CD4-positive, alpha-beta T cell treated with Interferon gamma for 1 hour (primary cell): ENCODE measurements around the gene FBXO42.
"Not testable (repeated sequence)": the region's sequence is repeated elsewhere in the genome, so short reads cannot be mapped to it uniquely, and the experiment has no call there.

Experiments used
- DNase-seq: peaks from one replicate; pipeline ENCODE4 v3.0.0-alpha.2; 2020

The FBXO42 gene

GRCh38 chr1:16258591-16259135 is 93.6 kb downstream of the FBXO42 start:
- DNase-seq = no peak

DNA sequence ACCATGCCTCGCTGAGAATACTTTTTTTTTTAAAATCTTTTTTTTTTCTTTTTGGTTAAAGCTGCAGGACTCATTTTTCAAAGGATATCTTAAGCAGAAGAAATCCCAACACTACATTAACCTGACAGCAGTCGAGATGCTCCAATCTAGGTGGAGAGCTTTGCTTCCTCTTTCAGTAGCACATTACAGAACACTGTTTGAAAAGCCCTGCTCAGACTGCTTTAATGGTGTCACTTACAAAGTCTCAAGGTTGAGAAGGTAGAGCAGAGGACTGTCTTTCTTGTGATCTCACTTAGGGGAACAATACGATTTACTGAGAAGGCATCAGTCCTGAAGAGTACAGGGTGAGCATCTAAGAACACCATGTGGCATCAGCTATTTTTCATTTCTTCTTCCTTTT is 94.3 kb downstream of the FBXO42 start:
- DNase-seq = no peak

DNA sequence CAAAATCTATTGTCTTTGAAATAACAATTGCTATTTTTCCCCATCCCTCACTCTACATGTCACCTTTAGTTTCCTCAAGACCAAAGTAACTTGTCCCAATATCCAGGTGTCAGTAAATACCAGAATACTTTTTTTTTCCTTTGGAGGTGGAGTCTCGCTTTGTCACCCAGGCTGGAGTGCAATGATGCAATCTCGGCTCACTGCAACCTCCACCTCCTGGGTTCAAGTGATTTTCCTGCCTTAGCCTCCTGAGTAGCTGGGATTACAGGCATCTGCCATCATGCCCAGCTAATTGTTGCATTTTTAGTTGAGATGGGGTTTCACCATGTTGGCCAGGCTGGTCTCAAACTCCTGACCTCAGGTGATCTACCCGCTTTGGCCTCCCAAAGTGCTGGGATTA is 94.7 kb downstream of the FBXO42 start:
- not testable (repeated sequence) for DNase-seq

DNA sequence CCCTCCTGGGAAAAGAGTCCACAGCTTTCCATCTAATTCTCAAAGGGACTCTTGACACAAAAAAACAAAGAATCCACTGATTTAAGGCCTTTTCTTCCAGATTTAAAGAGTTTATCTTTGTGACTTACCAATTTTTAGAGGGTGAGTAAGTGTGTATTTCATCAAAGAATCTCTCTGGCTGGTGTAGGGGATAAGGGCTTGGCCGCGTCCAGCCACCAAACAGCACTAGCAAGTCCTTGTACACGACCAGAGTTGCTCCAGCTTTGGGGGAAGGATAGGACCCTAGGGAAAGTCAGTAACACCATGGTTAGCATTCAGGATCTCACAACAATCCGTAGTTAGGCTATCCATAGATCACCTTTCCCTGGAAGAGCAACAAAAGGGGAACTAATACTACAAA is 95.8 kb downstream of the FBXO42 start:
- DNase-seq = no peak

DNA sequence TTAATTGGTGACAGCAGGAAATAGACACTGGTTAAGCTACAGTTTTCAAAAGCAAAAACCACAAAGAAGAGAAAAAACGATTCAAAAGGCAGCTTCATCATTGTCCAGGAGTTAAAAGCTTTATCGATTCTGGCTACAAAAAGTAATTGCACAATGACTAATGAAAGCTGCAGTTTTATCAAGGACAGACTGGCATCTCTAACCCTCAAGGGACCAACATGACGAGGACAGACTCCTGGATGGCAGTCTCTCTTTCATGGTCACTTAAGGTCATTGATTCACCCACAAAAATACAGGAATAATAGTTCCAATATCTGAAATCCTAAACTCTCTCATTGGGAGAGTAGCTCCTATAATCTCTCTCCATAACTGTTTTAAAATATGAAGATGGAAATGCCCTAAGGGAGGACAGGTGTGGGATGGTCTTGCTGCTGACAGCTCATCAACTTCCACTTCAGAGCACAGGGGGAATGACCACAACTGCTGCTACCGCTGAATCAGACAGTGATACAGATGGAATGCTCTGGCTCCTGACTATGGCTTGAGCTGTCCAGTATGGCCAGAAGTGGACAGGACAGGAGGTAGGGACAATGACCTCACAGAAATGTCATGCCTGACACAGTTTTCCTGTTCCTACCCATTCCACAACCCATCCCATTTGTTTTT is 97.9 kb downstream of the FBXO42 start:
- no peak for DNase-seq

- no peak for DNase-seq
Measured at GRCh38 chr1:16253332-16253922, 98.9 kb downstream of the FBXO42 start.

DNA sequence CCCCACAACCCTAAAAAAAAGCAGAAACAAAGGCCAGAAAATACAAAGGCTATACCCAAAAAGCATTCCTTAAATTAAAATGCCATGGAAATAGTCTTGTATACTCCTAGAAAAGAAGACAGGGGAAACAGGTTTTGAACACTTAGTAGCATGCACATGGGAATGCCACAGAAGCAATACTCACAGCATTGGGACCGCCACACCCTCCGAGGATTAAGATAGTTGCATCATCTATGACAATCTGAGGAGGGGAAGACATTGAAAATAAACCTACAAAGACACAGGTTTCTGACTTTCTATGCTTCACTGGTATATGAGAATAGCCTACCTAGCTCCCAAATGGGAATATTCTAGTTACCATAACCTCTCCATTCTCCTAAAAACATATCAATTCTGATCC is 99.4 kb downstream of the FBXO42 start:
- no peak for DNase-seq

DNA sequence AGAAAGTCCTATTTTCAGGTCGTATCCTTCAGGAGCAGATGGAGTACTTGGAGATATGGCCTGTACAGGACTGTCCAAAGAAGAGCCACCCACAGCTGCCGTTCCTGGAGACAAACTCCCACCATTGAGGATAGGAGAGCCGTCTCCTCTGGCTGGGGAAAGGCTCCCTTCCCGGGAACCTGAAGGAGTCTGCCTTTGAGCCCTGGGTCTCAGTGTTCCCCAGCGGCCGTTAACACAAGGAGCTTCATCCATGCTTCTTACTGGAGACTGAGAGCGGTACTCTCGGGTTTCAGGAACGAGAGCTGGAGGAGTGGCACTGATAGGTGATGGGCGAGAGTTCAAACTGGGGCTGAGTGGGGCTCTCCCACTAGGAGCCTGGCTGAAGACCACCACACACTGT is 100.9 kb downstream of the FBXO42 start:
- no peak for DNase-seq

DNA sequence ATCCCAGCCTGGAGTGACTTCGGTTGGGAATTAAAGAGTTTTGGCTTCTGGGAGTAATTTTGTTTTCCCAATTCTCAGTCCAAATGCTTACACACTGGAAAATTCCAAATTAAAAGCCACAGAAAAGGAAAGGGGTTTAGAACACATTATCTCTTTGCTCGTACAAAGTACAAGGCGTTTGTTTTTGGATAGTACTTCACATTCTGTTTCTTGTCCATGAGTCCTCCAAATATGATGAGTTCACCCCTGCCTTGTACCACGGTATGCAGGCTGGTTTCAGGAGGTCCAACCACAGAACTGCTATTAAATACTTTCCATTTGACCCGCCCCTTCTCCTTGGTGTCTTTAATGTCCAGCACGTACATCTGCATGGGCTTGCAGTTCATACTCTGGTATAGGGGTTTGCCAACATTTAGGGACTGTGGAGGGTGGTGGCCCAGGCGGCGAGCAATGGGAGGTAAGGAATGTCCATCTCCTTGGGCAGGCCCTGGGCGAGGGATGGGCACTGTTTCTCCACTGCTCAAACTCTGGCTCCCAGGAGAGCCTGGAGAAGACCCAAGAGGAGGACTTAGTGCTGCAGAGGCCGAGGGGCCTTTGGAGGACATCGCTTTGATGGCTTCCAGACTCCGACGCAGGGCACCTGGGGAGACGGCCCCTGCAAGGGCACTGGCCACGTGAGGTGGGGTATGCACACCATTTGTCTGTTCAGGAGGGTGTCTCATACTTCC is 101.6 kb downstream of the FBXO42 start:
- no peak for DNase-seq

GRCh38 chr1:16249596-16250241 is 102.6 kb downstream of the FBXO42 start:
- DNase-seq = no peak

- no peak for DNase-seq
Measured at GRCh38 chr1:16248603-16249516, 103.4 kb downstream of the FBXO42 start.

DNA sequence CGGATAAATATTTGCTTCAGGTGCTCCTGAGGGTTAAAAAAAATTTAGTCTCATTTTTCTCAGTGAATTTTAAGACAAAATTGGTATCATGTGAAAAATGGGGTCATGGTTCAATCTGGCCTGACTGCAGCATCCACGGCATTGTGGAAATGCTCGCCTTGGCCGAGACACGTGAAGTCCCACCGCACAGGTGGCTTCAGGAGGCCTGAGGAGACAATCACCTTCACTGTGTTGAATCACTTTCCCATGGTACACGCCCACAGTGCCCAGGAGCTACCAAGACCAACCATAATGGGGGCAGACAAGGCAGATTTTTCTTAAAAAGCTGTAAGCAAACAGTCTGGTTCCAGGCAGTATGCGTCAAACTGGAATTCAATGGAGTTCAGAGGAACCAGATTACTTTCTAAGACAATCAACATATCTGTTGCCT is 104.3 kb downstream of the FBXO42 start:
- DNase-seq = no peak

DNA sequence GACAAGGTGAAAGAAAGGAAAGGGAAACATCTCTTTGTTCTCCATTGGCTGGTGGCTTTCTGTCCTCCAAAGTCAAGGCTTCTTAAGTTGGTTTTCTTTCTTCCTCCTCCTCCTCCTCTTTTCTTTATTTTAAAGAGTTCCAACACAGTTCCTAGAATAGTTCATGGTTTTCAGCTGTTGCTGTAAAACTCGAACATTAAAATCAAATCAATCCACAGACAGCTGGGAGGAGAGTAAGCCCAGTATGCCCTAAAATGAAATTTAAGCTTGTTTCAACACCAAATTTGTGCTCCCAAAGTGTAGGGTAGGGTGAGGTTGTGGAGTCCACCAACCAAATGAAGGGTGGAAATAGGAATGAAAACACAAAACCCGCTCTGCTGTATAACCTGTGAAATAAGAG is 104.8 kb downstream of the FBXO42 start:
- no peak for DNase-seq

- no peak for DNase-seq
Measured at GRCh38 chr1:16246961-16247360, 105.3 kb downstream of the FBXO42 start.

DNA sequence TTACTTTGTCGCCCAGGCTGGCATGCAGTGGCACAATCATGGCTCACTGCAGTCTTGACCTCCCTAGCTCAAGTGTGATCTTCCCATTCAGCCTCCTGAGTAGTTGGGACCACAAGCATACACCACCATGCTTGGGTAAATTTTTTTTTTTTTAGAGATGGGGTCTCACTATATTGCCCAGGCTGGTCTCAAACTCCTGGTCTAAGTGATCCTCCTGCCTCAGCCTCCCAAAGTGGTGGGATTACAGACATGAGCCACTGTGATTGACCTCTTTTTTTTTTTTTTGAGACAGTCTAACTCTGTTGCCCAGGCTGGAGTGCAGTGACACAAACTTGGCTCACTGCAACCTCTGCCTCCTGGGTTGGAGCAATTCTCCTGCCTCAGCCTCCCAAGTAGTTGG is 106.0 kb downstream of the FBXO42 start:
- not testable (repeated sequence) for DNase-seq

- DNase-seq = no peak
Measured at GRCh38 chr1:16245476-16246196, 106.6 kb downstream of the FBXO42 start.

- no peak for DNase-seq
Measured at GRCh38 chr1:16244650-16245285, 107.5 kb downstream of the FBXO42 start.

DNA sequence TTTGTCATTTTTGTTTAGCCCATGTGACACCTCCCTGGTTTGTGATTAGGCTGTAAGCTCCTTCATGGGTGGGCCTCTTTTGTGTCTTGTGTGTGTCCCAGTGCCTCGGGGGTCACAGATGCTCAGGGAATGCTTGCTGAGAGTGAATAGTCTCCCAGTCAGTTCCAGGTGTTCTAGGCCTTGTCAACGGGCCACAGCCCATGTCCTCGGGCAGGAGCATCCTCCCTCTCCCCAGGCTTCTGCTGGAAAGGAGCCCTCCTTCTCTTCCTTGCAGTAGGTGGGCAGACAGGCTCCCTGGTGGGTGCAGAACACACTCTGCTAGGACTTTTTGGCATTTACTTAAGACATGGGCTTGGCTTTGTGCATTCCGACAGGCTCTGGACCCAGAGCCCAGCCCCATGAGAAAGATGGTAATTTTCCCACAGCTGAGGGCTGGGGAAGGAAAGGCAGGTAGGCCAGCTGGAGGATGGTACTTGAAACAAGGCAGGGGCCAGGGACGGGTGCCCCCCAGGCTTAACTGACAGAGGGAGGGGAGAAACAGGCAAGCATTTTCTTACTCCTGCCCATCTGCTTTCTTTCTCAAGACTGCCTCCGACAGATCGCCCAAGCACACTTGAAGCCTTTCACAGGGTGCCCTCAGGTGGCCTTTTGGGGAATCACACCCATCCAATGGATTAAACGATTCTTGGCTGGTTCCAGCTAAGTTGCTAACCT is 108.2 kb downstream of the FBXO42 start:
- DNase-seq = peak; percentile 68

DNA sequence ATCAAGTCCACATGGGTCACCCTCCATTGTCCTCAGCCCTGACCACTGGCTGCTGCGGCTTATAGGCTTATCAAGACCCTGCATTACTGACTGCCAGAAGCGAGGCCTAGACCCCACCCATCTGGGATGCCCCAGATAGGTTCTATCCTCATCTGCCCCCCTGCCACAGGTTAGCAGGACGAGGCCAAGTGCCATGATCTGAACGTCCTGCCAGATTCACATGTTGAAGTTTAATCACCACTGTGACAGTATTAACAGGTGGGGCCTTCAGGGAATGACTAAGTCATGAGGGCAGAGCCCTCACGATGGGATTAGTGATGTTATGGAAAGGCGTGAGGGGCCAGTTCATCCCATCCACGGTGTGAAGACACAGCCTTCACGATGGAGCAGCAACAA is 109.1 kb downstream of the FBXO42 start:
- DNase-seq = no peak

- DNase-seq = no peak
Measured at GRCh38 chr1:16242556-16243214, 109.6 kb downstream of the FBXO42 start.
